HepG2 (cell line): ENCODE measurements around the gene EOGT. TPM values are rescaled to one million over a fixed set of nuclear protein-coding genes. Genes with fewer than 3 reads are reported as not detected.

ENCODE experiments used
- CEBPB ChIP-seq: IDR thresholded peaks from 2 replicates; pipeline ENCODE4 v1.6.1; 2011; ENCODE audit warnings: low read depth, low read length, improper control_type of control experiment, borderline replicate concordance
- GABPA ChIP-seq, 2 experiments: IDR thresholded peaks; 2 replicates each; pipeline ENCODE4 v1.6.1; 2011 to 2016; ENCODE audit warnings: low read depth in 2 of 2, low read length in 1 of 2, missing biosample characterization in 1 of 2, missing genetic modification characterization in 1 of 2
- GPN1 ChIP-seq: sonication (generic); formaldehyde crosslinking; IDR thresholded peaks from 2 replicates; pipeline ENCODE4 v1.5.1; 2020; ENCODE audit warnings: missing genetic modification reagents, borderline replicate concordance
- IRF2 ChIP-seq: IDR thresholded peaks from 2 replicates; pipeline ENCODE4 v1.6.1; 2018; ENCODE audit warnings: missing genetic modification reagents, missing compliant biosample characterization
- JUND ChIP-seq: sonication (generic); formaldehyde crosslinking; IDR thresholded peaks from 2 replicates; pipeline ENCODE4 v1.8.0; 2022; ENCODE audit warnings: mild to moderate bottlenecking, missing genetic modification reagents
- KAT8 ChIP-seq: IDR thresholded peaks from 2 replicates; pipeline ENCODE4 v1.6.1; 2016; ENCODE audit warnings: missing genetic modification reagents, missing compliant biosample characterization
- MAFK ChIP-seq, 2 experiments: IDR thresholded peaks in 1 of 2; conservative IDR thresholded peaks in 1 of 2; 2 replicates each; pipeline ENCODE4 v1.6.1; 2011; ENCODE audit warnings: improper control_type of control experiment in 2 of 2, low read length in 2 of 2
- NR2F2 ChIP-seq: IDR thresholded peaks from 2 replicates; pipeline ENCODE4 v1.6.1; 2012; ENCODE audit warnings: low read depth, inconsistent platforms, borderline replicate concordance
- PAWR ChIP-seq: sonication (generic); formaldehyde crosslinking; IDR thresholded peaks from 2 replicates; pipeline ENCODE4 v1.4.0; 2020; ENCODE audit warnings: missing genetic modification reagents, mild to moderate bottlenecking, borderline replicate concordance
- PAX8 ChIP-seq: sonication (generic); formaldehyde crosslinking; IDR thresholded peaks from 2 replicates; pipeline ENCODE4 v1.8.0; 2022; ENCODE audit warnings: mild to moderate bottlenecking, missing genetic modification reagents, borderline replicate concordance
- SMAD3 ChIP-seq: sonication (generic); formaldehyde crosslinking; IDR thresholded peaks from 2 replicates; pipeline ENCODE4 v1.4.0; 2020; ENCODE audit warnings: missing genetic modification reagents
- SNRNP70 ChIP-seq: fragments of 200-400 bp; formaldehyde crosslinking; IDR thresholded peaks from 2 replicates; pipeline ENCODE4 v1.6.1; 2017; ENCODE audit warnings: mild to moderate bottlenecking, low read depth, low read length, moderate library complexity
- SOX5 ChIP-seq: IDR thresholded peaks from 2 replicates; pipeline ENCODE4 v1.6.1; 2016; ENCODE audit warnings: borderline replicate concordance
- SRSF1 ChIP-seq: fragments of 200-400 bp; formaldehyde crosslinking; optimal IDR thresholded peaks from 2 replicates; pipeline ENCODE3; 2017; ENCODE audit warnings: mild to moderate bottlenecking, low read depth, low read length, moderate library complexity
- STAG1 ChIP-seq: sonication (generic); formaldehyde crosslinking; IDR thresholded peaks from 2 replicates; pipeline ENCODE4 v1.4.0; 2020; ENCODE audit warnings: missing genetic modification reagents
- SUZ12 ChIP-seq: fragments of 150-350 bp; IDR thresholded peaks from 2 replicates; pipeline ENCODE4 v1.6.1; 2014; ENCODE audit warnings: low read depth, low read length
- THAP9 ChIP-seq: sonication (generic); formaldehyde crosslinking; IDR thresholded peaks from 2 replicates; pipeline ENCODE4; 2020; ENCODE audit warnings: missing genetic modification reagents, mild to moderate bottlenecking, borderline replicate concordance
- ZNF317 ChIP-seq: sonication (generic); formaldehyde crosslinking; IDR thresholded peaks from 2 replicates; pipeline ENCODE4 v1.5.0; 2020; ENCODE audit warnings: mild to moderate bottlenecking, missing genetic modification reagents
- ZNF546 ChIP-seq: sonication (generic); formaldehyde crosslinking; conservative IDR thresholded peaks from 2 replicates; pipeline ENCODE4 v1.8.1; 2023; ENCODE audit warnings: mild to moderate bottlenecking, missing genetic modification reagents
- polyA plus RNA-seq, 8 experiments: library from polyadenylated mRNA; depleted of rRNA in 3 of 8; stranded (reverse) in 7 of 8; unstranded in 1 of 8; fragments of >200 nt; fragmentation: Illumina TruSeq in 4 of 8; extraction: Trizol in 4 of 8; gene quantifications; 2 replicates each; pipeline versions ENCODE4 v1.2.1 to v1.2.3, GENCODE V29; 2011 to 2016; ENCODE audit warnings: low read depth in 4 of 8, missing spikeins in 1 of 8, mixed read lengths in 1 of 8; ENCODE audit not compliant: insufficient read depth in 1 of 8
- total RNA-seq, 5 experiments: library from RNA; depleted of rRNA; stranded (reverse); fragments of >200 nt; fragmentation: Illumina TruSeq; extraction: Trizol; gene quantifications; 2 replicates each; pipeline ENCODE4 v1.2.3, GENCODE V29; 2016; ENCODE audit warnings: low read depth in 1 of 5
- TF ChIP-seq, protein P1 (sequence below): IDR thresholded peaks from 2 replicates; pipeline ENCODE4 v1.6.1; 2016; ENCODE audit warnings: low read depth, borderline replicate concordance
- TF ChIP-seq, protein P2 (sequence below): sonication (generic); formaldehyde crosslinking; IDR thresholded peaks from 2 replicates; pipeline ENCODE4 v1.8.1; 2023; ENCODE audit warnings: mild to moderate bottlenecking, missing genetic modification reagents
- TF ChIP-seq, protein P3 (sequence below): sonication (generic); formaldehyde crosslinking; IDR thresholded peaks from 2 replicates; pipeline ENCODE4 v1.5.1; 2020; ENCODE audit warnings: mild to moderate bottlenecking, missing genetic modification reagents
- TF ChIP-seq, protein P4 (sequence below): sonication (generic); formaldehyde crosslinking; IDR thresholded peaks from 2 replicates; pipeline ENCODE4 v1.9.0; 2021; ENCODE audit warnings: missing genetic modification reagents, borderline replicate concordance

The EOGT gene
- total and polyA plus RNA-seq, 2 of the 13 experiments (the other 11 are each of a cell fraction or from before 2014, with no cell fraction given), result 4.5 to 18.6 TPM

GRCh38 chr3:68972358-68972979 is 41.0 kb downstream of the EOGT start (continued):
- TF ChIP-seq THAP9 (CRISPR knock-in tag), result no peak
- TF ChIP-seq SOX5 (CRISPR knock-in tag), result no peak
- TF ChIP-seq, protein P1, sequence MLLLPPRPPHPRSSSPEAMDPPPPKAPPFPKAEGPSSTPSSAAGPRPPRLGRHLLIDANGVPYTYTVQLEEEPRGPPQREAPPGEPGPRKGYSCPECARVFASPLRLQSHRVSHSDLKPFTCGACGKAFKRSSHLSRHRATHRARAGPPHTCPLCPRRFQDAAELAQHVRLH (CRISPR knock-in tag), result peak; percentile 32; the same call in 1 of the 2 replicates
- TF ChIP-seq ZNF546, result no peak
- no peak for TF ChIP-seq CEBPB
- TF ChIP-seq KAT8 (CRISPR knock-in tag), result no peak
- TF ChIP-seq SUZ12, result no peak
- TF ChIP-seq PAWR (CRISPR knock-in tag), result no peak
- no peak for TF ChIP-seq IRF2 (CRISPR knock-in tag)
- TF ChIP-seq JUND (CRISPR knock-in tag), result no peak
- TF ChIP-seq, protein P2, sequence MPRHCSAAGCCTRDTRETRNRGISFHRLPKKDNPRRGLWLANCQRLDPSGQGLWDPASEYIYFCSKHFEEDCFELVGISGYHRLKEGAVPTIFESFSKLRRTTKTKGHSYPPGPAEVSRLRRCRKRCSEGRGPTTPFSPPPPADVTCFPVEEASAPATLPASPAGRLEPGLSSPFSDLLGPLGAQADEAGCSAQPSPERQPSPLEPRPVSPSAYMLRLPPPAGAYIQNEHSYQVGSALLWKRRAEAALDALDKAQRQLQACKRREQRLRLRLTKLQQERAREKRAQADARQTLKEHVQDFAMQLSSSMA (CRISPR knock-in tag), result no peak
- no peak for TF ChIP-seq ZNF317 (CRISPR knock-in tag)
- TF ChIP-seq, protein P3, sequence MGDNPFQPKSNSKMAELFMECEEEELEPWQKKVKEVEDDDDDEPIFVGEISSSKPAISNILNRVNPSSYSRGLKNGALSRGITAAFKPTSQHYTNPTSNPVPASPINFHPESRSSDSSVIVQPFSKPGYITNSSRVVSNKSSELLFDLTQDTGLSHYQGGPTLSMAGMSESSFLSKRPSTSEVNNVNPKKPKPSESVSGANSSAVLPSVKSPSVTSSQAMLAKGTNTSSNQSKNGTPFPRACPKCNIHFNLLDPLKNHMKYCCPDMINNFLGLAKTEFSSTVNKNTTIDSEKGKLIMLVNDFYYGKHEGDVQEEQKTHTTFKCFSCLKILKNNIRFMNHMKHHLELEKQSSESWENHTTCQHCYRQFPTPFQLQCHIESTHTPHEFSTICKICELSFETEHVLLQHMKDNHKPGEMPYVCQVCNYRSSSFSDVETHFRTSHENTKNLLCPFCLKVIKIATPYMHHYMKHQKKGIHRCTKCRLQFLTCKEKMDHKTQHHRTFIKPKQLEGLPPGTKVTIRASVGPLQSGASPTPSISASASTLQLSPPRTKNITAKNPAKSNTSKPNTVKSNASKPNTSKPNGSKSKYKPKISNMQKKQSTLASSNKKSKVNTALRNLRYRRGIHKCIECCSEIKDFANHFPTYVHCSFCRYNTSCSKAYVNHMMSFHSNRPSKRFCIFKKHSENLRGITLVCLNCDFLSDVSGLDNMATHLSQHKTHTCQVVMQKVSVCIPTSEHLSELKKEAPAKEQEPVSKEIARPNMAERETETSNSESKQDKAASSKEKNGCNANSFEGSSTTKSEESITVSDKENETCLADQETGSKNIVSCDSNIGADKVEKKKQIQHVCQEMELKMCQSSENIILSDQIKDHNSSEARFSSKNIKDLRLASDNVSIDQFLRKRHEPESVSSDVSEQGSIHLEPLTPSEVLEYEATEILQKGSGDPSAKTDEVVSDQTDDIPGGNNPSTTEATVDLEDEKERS (CRISPR knock-in tag), result no peak
- TF ChIP-seq GPN1 (CRISPR knock-in tag), result no peak
- TF ChIP-seq, protein P4, sequence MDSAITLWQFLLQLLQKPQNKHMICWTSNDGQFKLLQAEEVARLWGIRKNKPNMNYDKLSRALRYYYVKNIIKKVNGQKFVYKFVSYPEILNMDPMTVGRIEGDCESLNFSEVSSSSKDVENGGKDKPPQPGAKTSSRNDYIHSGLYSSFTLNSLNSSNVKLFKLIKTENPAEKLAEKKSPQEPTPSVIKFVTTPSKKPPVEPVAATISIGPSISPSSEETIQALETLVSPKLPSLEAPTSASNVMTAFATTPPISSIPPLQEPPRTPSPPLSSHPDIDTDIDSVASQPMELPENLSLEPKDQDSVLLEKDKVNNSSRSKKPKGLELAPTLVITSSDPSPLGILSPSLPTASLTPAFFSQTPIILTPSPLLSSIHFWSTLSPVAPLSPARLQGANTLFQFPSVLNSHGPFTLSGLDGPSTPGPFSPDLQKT (CRISPR knock-in tag), result no peak
- no peak for TF ChIP-seq SNRNP70
- TF ChIP-seq NR2F2, result no peak
- TF ChIP-seq SMAD3 (CRISPR knock-in tag), result no peak
- peak; percentile 93 for TF ChIP-seq STAG1 (CRISPR knock-in tag)
- TF ChIP-seq SRSF1, result no peak
- no peak for TF ChIP-seq MAFK (conservative IDR thresholded peaks at IDR 0.05 in 1 of 2, IDR thresholded peaks at IDR 0.05 in 1 of 2; ENCODE audit: low read length in 2 of 2)
- TF ChIP-seq PAX8 (CRISPR knock-in tag), result no peak
- TF ChIP-seq GABPA (IDR thresholded peaks at IDR 0.05; ENCODE audit: low read depth, low read length), result no peak
- TF ChIP-seq GABPA (CRISPR knock-in tag; IDR thresholded peaks at IDR 0.05; ENCODE audit: low read depth), result no peak
